K562 (cell line): Measurements from ENCODE around the gene LPCAT3. TPM values are rescaled to one million over a fixed set of nuclear protein-coding genes. Genes with fewer than 3 reads are reported as not detected.

Experiments
- HEY1 ChIP-seq: fragments of 250-450 bp; sonication (Bioruptor Pico); IDR thresholded peaks from 2 replicates; pipeline ENCODE4 v1.5.0; 2020; ENCODE audit warnings: mild to moderate bottlenecking, moderate library complexity, borderline replicate concordance
- PYGO2 ChIP-seq: fragments of 450-650 bp; IDR thresholded peaks from 2 replicates; pipeline ENCODE4 v1.6.1; 2016; ENCODE audit warnings: mild to moderate bottlenecking, missing genetic modification characterization, moderate library complexity, missing compliant biosample characterization
- RCOR1 ChIP-seq, 2 experiments: IDR thresholded peaks; 2 replicates each; pipeline ENCODE4 v1.6.1; 2012; ENCODE audit warnings: low read depth in 2 of 2, low read length in 2 of 2, borderline replicate concordance in 1 of 2, improper control_type of control experiment in 1 of 2
- polyA plus RNA-seq, 8 experiments: library from polyadenylated mRNA; depleted of rRNA in 4 of 8; stranded (reverse) in 5 of 8; unstranded in 3 of 8; fragments of >200 nt; fragmentation: Nextera tagmentation in 2 of 8; fragmentation: Illumina TruSeq in 1 of 8; extraction: Ambion mirVana in 2 of 8; extraction: Trizol in 1 of 8; gene quantifications; 2 replicates each; pipeline versions ENCODE4 v1.2.1 to v1.2.3, GENCODE V29; 2011 to 2014; ENCODE audit warnings: inconsistent platforms in 1 of 8, missing spikeins in 1 of 8
- total RNA-seq, 7 experiments: library from RNA; depleted of rRNA in 6 of 7; stranded (reverse); fragments of >200 nt in 6 of 7; fragmentation: Illumina TruSeq in 2 of 7; extraction: Trizol in 2 of 7; gene quantifications; 2 replicates each; pipeline versions ENCODE4 v1.2.1 to v1.2.3, GENCODE V29; 2011 to 2021; ENCODE audit warnings: low replicate concordance in 1 of 7
- TF ChIP-seq, protein P1 (sequence below): fragments of 250-450 bp; sonication (Bioruptor Pico); IDR thresholded peaks from 2 replicates; pipeline ENCODE4 v1.4.0; 2020
- TF ChIP-seq, protein P2 (sequence below): fragments of 450-650 bp; IDR thresholded peaks from 2 replicates; pipeline ENCODE4 v1.6.1; 2016
- TF ChIP-seq, protein P3 (sequence below): fragments of 450-650 bp; conservative IDR thresholded peaks from 2 replicates; pipeline ENCODE4 v1.6.1; 2016; ENCODE audit warnings: missing genetic modification characterization, low read depth, mild to moderate bottlenecking, missing compliant biosample characterization, moderate library complexity

LPCAT3 gene
- total and polyA plus RNA-seq, 9 of the 15 experiments (the other 6 are each of a cell fraction or from before 2014, with no cell fraction given) = 4.9 to 52.5 (median 25.3) TPM

DNA sequence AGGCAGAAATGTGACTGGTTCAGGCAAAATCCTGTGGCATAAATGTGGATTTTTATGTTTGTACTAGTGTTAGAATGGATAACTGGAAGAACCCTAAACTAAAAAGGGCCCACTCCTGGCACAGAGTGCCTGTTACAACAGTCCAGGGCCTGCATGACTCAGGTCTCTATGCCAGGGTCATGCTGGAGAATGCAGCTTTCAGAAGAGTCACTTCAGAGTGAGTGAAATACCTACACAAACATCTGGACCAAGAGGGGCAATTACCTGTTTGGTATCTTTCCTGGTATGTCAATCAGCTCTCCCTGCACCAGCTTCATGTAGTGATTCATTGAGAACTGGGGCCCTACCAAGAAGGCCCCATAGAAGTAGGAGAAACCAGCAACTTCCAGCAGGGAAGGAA is 37.5 kb downstream of the LPCAT3 start (continued):
- TF ChIP-seq HEY1 (CRISPR knock-in tag) (no peak), PYGO2 (tag) (no peak), RCOR1 (IDR thresholded peaks at IDR 0.05; ENCODE audit: borderline replicate concordance in 1 of 2, low read depth in 2 of 2, low read length in 2 of 2) (no peak)
- TF ChIP-seq, protein P1, sequence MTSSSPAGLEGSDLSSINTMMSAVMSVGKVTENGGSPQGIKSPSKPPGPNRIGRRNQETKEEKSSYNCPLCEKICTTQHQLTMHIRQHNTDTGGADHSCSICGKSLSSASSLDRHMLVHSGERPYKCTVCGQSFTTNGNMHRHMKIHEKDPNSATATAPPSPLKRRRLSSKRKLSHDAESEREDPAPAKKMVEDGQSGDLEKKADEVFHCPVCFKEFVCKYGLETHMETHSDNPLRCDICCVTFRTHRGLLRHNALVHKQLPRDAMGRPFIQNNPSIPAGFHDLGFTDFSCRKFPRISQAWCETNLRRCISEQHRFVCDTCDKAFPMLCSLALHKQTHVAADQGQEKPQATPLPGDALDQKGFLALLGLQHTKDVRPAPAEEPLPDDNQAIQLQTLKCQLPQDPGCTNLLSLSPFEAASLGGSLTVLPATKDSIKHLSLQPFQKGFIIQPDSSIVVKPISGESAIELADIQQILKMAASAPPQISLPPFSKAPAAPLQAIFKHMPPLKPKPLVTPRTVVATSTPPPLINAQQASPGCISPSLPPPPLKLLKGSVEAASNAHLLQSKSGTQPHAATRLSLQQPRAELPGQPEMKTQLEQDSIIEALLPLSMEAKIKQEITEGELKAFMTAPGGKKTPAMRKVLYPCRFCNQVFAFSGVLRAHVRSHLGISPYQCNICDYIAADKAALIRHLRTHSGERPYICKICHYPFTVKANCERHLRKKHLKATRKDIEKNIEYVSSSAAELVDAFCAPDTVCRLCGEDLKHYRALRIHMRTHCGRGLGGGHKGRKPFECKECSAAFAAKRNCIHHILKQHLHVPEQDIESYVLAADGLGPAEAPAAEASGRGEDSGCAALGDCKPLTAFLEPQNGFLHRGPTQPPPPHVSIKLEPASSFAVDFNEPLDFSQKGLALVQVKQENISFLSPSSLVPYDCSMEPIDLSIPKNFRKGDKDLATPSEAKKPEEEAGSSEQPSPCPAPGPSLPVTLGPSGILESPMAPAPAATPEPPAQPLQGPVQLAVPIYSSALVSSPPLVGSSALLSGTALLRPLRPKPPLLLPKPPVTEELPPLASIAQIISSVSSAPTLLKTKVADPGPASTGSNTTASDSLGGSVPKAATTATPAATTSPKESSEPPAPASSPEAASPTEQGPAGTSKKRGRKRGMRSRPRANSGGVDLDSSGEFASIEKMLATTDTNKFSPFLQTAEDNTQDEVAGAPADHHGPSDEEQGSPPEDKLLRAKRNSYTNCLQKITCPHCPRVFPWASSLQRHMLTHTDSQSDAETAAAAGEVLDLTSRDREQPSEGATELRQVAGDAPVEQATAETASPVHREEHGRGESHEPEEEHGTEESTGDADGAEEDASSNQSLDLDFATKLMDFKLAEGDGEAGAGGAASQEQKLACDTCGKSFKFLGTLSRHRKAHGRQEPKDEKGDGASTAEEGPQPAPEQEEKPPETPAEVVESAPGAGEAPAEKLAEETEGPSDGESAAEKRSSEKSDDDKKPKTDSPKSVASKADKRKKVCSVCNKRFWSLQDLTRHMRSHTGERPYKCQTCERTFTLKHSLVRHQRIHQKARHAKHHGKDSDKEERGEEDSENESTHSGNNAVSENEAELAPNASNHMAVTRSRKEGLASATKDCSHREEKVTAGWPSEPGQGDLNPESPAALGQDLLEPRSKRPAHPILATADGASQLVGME (CRISPR knock-in tag) = no peak
- TF ChIP-seq, protein P2, sequence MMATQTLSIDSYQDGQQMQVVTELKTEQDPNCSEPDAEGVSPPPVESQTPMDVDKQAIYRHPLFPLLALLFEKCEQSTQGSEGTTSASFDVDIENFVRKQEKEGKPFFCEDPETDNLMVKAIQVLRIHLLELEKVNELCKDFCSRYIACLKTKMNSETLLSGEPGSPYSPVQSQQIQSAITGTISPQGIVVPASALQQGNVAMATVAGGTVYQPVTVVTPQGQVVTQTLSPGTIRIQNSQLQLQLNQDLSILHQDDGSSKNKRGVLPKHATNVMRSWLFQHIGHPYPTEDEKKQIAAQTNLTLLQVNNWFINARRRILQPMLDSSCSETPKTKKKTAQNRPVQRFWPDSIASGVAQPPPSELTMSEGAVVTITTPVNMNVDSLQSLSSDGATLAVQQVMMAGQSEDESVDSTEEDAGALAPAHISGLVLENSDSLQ = no peak
- TF ChIP-seq, protein P3, sequence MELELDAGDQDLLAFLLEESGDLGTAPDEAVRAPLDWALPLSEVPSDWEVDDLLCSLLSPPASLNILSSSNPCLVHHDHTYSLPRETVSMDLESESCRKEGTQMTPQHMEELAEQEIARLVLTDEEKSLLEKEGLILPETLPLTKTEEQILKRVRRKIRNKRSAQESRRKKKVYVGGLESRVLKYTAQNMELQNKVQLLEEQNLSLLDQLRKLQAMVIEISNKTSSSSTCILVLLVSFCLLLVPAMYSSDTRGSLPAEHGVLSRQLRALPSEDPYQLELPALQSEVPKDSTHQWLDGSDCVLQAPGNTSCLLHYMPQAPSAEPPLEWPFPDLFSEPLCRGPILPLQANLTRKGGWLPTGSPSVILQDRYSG (tag) = no peak
